HepG2 (cell line): ENCODE results near the gene TOP3B. TPM values are rescaled to one million over a fixed set of nuclear protein-coding genes. Genes with fewer than 3 reads are reported as not detected.

Experiments used
- ATAC-seq: fragments of 200-7000 bp; cut with Tn5 transposase; 3 replicates; pipeline ENCODE4 v1.9.1; 2020; ENCODE audit warnings: mild to moderate bottlenecking, moderate library complexity
- BruUV-seq: library from RNA; stranded (reverse); fragments of 400-500 nt; replicated peaks from 2 replicates; lab custom pipeline; 2021; lab: Mats Ljungman, UMichigan
- CTCF ChIA-PET: fragments of 300-600 bp; formaldehyde crosslinking; extraction: SDS; loops from one replicate; lab custom pipeline; 2021; ENCODE audit warnings: low total read pairs, inconsistent platforms, low intra/inter-chr PET ratio; lab: Yijun Ruan, JAX
- POLR2A ChIA-PET: fragments of 350-600 bp; sonication (Branson Sonifier 250); formaldehyde crosslinking; loops from one replicate; lab custom pipeline; 2020; ENCODE audit warnings: antibody characterized with exemption, inconsistent platforms; lab: Yijun Ruan, JAX
- DNase-seq: peaks from one replicate; pipeline ENCODE4 v3.0.0-alpha.2; 2015; ENCODE audit warnings: low spot score
- FAIRE-seq: peaks from 3 replicates; lab custom pipeline; 2011; peaks lifted over from hg19 to GRCh38; lab: Jason Lieb, UNC
- H2AFZ ChIP-seq: one replicate; pipeline ENCODE4 v1.6.1; 2011; ENCODE audit warnings: low read length, inconsistent platforms
- H3K27ac ChIP-seq: fragments of 300-600 bp; 3 replicates; pipeline ENCODE4 v1.8.0; 2011; ENCODE audit warnings: mixed run types, mild to moderate bottlenecking, mixed read lengths, low read length, inconsistent platforms; ENCODE audit not compliant: insufficient read depth; ENCODE audit errors: extremely low read length
- H3K27me3 ChIP-seq, 2 experiments: fragments of 200-600 bp in 1 of 2; 2 replicates in 1 of 2; 3 replicates in 1 of 2; pipeline versions ENCODE4 v1.6.0 to v1.8.0; 2011; ENCODE audit warnings: low read length in 2 of 2, mild to moderate bottlenecking in 2 of 2, moderate library complexity in 2 of 2, inconsistent platforms in 1 of 2; ENCODE audit not compliant: insufficient read depth in 2 of 2, control insufficient read depth in 1 of 2
- H3K36me3 ChIP-seq, 2 experiments: fragments of 200-600 bp in 1 of 2; replicated peaks in 1 of 2; 2 replicates in 1 of 2; 3 replicates in 1 of 2; pipeline versions ENCODE4 v1.5.1 to v1.8.0; 2011; ENCODE audit warnings: low read length in 2 of 2, inconsistent platforms in 1 of 2; ENCODE audit not compliant: insufficient read depth in 2 of 2, control insufficient read depth in 1 of 2
- H3K4me1 ChIP-seq: 2 replicates; pipeline ENCODE4 v1.5.1; 2012; ENCODE audit warnings: low read length, inconsistent platforms; ENCODE audit not compliant: insufficient read depth
- H3K4me2 ChIP-seq: 2 replicates; pipeline ENCODE4 v1.6.0; 2011; ENCODE audit warnings: low read depth, low read length, inconsistent platforms
- H3K4me3 ChIP-seq, 3 experiments: fragments of 200-600 bp in 1 of 3; sonication (generic), shearing (Covaris generic) in 1 of 3; replicated peaks in 1 of 3; 2 replicates each; pipeline ENCODE4 v1.5.1; 2011 to 2016; ENCODE audit warnings: low read length in 3 of 3, inconsistent platforms in 2 of 3, low read depth in 2 of 3, mild to moderate bottlenecking in 2 of 3, control low read depth in 1 of 3, mixed read lengths in 1 of 3; ENCODE audit not compliant: insufficient read depth in 1 of 3
- H3K79me2 ChIP-seq: one replicate; pipeline ENCODE4 v1.6.1; 2011; ENCODE audit warnings: low read length, inconsistent platforms; ENCODE audit not compliant: insufficient read depth
- H3K9ac ChIP-seq: 2 replicates; pipeline ENCODE4 v1.6.0; 2011; ENCODE audit warnings: mild to moderate bottlenecking, low read depth, low read length, inconsistent platforms; ENCODE audit not compliant: insufficient read depth
- H3K9me3 ChIP-seq: 2 replicates; pipeline ENCODE4 v1.5.1; 2012; ENCODE audit warnings: mild to moderate bottlenecking, low read length
- H4K20me1 ChIP-seq: 2 replicates; pipeline ENCODE4 v1.6.0; 2011; ENCODE audit warnings: inconsistent platforms, mild to moderate bottlenecking, low read length, moderate library complexity; ENCODE audit not compliant: insufficient read depth
- ZNF646 ChIP-seq: sonication (generic); formaldehyde crosslinking; IDR thresholded peaks from 2 replicates; pipeline ENCODE4 v1.9.0; 2021; ENCODE audit warnings: mild to moderate bottlenecking, missing genetic modification reagents
- WGBS: methylation state at CpG from one replicate; pipeline ENCODE4 v1.1.6; 2017; ENCODE audit warnings: low lambda C conversion rate; 5-methylcytosine and 5-hydroxymethylcytosine counted together
- in situ Hi-C: cut with HindIII; loops from 2 replicates; pipeline ENCODE4 v1.10.0; 2017; ENCODE audit warnings: low pct_unique_long_range_greater_than_20kb; ENCODE audit not compliant: extremely low pct_ligation_motif_present
- intact Hi-C: fragments of 100-400 bp; cut with micrococcal nuclease; formaldehyde crosslinking; loops from one replicate; pipeline ENCODE4 v1.10.0; 2022; ENCODE audit not compliant: unreplicated experiment
- polyA plus RNA-seq, 8 experiments: library from polyadenylated mRNA; depleted of rRNA in 3 of 8; stranded (reverse) in 7 of 8; unstranded in 1 of 8; fragments of >200 nt; fragmentation: Illumina TruSeq in 4 of 8; extraction: Trizol in 4 of 8; gene quantifications; 2 replicates each; pipeline versions ENCODE4 v1.2.1 to v1.2.3, GENCODE V29; 2011 to 2016; ENCODE audit warnings: low read depth in 4 of 8, missing spikeins in 1 of 8, mixed read lengths in 1 of 8; ENCODE audit not compliant: insufficient read depth in 1 of 8
- total RNA-seq, 5 experiments: library from RNA; depleted of rRNA; stranded (reverse); fragments of >200 nt; fragmentation: Illumina TruSeq; extraction: Trizol; gene quantifications; 2 replicates each; pipeline ENCODE4 v1.2.3, GENCODE V29; 2016; ENCODE audit warnings: low read depth in 1 of 5

The TOP3B gene
- total and polyA plus RNA-seq, 2 of the 13 experiments (the other 11 are each of a cell fraction or from before 2014, with no cell fraction given): 28.5 to 29.7 TPM

- H3K27ac ChIP-seq: no peak overlapping the region
- TF ChIP-seq ZNF646 (CRISPR knock-in tag): no peak
- TF ChIP-seq, all 625 proteins: peak for 0
- Histone ChIP-seq H3K4me3 (no peak overlapping the region), H3K27me3 (peaks cover 0 to 33% of the 10 kb centered on the region in 2 experiments; a peak in 3 of 5 replicates), H3K4me2 (no peak overlapping the region), H3K9ac (no peak overlapping the region), H4K20me1 (no peaks in the 10 kb centered on the region), H3K79me2 (no peaks in the 10 kb centered on the region), H3K9me3 (no peaks in the 10 kb centered on the region), H3K4me1 (peaks cover 15% of the 10 kb centered on the region), H3K36me3 (no peaks in the 10 kb centered on the region), H2AFZ (no peak overlapping the region)
- BruUV-seq: no TSS peak
- ChIA-PET POLR2A (no interaction called here), CTCF (no interaction called here)
- intact Hi-C loops (no loop called here), in situ Hi-C loops (no loop called here)
- ATAC-seq (no peak), DNase-seq (no peak), FAIRE-seq (no peak)
- WGBS: 56% methylated on average over 6 of the region's 6 CpGs
These were observed 8.7 kb upstream of the TOP3B start for GRCh38 chr22:21991304-21991596.
